KG1 (cell line): ENCODE results near the gene SUMO2.
"Not testable (repeated sequence)": the region's sequence is repeated elsewhere in the genome, so short reads cannot be mapped to it uniquely, and the experiment has no call there.

Experiments used
- DNase-seq: peaks from one replicate; lab custom pipeline; 2025; lab: John Stamatoyannopoulos, UW

SUMO2 gene

GRCh38 chr17:75181608-75182318 is 996 bp downstream of the SUMO2 start:
- peak; percentile 34 for DNase-seq

DNA sequence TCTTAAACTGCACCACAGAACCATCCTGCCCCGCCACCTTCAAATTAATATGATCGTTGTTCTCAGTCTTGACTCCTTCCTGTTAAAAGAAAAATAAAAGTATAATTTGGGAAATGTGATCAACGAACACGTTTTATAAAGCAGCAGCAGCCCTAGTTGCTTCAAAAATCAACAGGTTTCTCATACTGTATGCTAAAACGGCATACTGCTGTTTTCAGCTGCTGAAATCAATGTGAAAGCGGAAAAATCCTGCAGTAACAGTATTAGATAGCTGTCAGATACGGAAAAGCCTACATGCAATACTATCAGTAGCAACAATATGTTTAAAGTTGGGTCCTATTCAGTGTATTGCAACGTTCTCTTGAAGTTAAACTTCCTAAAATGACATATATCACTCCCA is 1.6 kb downstream of the SUMO2 start:
- no peak for DNase-seq

- DNase-seq, result no peak
Observed at GRCh38 chr17:75178453-75178852, 4.3 kb downstream of the SUMO2 start.

DNA sequence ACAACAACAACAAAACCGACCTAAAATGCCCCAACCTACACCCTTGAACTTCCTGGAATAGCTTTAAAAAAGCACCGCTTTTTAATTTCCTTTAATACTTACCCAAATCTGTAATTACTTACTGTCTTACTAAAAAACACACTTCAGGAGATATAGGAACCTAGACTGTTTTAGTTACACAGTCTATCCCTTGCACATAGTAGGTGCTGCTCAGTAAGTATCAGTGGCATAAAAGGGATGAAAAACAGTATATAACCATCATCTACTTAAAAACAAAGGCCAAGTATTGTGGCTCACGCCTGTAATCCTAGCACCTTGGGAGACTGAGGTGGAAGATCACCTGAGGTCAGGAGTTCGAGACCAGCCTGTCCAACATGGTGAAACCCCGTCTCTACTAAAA is 6.1 kb downstream of the SUMO2 start:
- no peak for DNase-seq

GRCh38 chr17:75174996-75175395 is 7.8 kb downstream of the SUMO2 start:
- no peak for DNase-seq

DNA sequence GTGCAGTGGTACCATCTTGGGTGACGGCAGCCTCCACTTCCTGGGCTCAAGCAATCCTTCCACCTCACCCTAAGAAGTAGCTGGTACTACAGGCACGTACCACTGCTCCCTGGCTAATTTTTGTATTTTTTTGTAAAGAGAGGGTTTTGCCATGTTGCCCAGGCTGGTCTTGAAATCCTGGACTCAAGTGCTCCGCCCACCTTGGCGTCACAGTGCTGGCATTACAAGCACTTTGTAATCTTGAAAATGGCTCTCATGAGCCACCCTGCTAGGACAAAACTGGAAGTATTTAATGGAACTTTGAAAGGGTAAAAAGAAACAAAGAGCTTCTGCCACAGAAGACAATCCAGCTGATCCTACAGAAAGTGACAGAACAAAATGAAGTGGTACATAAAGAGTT is 9.2 kb downstream of the SUMO2 start:
- DNase-seq, result no peak

DNA sequence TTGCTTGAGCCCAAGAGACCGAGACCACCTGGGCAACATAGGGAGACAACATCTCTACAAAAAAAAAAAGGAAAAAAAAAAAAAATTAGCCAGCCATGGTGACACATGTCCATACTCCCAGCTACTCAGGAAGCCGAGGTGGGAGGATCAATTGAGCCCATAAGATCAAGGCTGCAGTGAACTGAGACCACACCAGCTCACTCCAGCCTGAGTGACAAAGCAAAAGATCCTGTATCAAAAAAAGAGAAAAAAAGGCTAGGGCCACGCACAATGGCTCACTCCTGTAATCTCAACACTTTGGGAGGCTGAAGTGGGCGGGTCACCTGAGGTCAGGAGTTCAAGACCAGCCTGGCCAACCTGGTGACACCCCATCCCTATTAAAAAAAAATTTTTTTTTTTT is 13.8 kb downstream of the SUMO2 start:
- DNase-seq, result no peak

GRCh38 chr17:75164606-75165005 is 18.2 kb downstream of the SUMO2 start:
- not testable (repeated sequence) for DNase-seq

GRCh38 chr17:75163074-75163473 is 19.7 kb downstream of the SUMO2 start:
- DNase-seq, result no peak

GRCh38 chr17:75160211-75160610 is 22.5 kb downstream of the SUMO2 start:
- no peak for DNase-seq

- DNase-seq, result no peak
Observed at GRCh38 chr17:75159196-75160031, 23.3 kb downstream of the SUMO2 start.

- not testable (repeated sequence) for DNase-seq
Observed at GRCh38 chr17:75158480-75158879, 24.3 kb downstream of the SUMO2 start.

DNA sequence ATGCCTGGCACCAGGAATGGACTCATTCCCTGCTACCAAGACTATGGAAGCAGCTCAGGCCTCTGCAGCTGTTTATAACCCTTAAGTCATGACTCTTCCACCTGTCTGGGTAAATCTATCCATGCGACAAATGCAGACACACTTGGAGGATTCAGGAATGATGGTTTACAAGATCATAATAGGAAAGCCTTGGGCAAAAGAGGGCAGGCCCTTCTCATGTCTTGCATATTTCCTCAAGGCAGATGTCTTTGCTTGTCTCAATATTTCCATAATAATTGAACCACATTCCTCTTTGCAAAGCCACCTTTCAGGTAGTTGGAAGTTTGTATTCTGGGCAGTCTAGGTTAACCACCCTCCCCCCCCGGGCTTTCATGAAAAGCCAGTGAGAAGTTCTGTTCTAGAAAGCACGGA is 27.6 kb downstream of the SUMO2 start:
- no peak for DNase-seq

DNA sequence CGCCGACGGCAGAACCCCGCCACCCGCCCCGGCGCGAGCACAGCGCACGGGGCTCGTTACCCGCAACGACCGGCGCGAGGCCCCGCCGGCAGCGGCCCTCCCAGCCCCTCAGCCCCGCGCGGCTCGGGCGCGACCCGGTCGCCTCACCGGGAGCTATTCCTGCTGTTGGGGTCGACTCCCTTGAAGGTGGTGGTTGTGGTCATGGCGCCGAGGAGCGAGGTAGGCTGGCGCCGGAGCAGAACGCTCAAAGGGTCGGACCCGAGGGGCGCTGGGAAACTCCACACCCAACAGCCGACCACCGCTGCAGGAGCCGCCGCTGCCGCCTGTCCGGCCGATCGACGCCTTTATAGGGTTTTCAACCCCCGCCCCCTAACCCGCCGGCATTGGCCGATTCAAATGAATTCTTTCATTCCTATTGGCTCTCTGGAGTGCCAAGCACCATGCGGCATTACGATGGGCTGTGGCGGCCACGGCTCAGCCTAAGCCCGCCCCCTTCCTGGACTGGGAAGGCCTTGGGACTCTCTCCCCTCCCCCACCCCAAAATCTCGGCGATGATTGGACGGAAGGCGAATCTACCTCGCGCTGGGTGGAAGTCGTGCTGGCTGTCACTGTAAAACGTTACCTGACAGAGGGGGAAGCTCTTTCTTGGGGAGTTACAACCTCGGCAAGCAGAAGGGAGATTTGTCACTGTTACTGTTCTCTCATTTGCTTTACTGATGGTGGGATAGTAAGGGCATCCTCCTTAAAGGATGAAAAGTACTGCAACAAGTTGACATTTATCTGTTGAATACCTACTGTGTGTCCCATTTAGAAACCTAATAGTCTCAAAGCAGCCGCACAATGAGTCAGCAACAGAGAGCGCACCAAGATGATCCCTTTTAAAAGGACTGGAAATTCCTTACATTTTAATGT is 28.3 kb downstream of the SUMO2 start, which contains the start of gene JPT1:
TSS of gene JPT1 (minus strand) at position 318 of the 912 bp plus-strand sequence. CDS start at position 203, 115 bp downstream.
- DNase-seq, result peak; percentile 98

DNA sequence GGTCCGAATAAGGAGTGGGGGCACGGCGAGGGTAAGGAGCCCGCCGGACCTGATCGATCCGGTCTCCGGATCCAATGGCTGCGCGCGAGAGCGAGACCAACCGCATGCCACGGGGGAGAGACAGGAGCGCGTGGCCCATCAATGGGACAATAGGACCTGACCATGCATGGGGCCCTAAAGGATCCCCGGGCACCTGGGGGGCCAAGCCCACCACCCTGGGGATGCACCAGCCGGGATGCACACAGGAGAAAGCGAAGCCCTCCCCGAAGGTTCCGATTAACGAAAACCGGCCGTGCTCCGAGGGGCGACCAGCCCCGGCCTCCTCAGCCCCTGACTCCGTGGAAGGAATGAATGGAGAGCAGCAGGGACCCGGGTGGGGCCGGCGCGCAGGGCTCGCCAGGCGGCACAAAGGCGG is 29.0 kb downstream of the SUMO2 start:
- DNase-seq, result no peak

DNA sequence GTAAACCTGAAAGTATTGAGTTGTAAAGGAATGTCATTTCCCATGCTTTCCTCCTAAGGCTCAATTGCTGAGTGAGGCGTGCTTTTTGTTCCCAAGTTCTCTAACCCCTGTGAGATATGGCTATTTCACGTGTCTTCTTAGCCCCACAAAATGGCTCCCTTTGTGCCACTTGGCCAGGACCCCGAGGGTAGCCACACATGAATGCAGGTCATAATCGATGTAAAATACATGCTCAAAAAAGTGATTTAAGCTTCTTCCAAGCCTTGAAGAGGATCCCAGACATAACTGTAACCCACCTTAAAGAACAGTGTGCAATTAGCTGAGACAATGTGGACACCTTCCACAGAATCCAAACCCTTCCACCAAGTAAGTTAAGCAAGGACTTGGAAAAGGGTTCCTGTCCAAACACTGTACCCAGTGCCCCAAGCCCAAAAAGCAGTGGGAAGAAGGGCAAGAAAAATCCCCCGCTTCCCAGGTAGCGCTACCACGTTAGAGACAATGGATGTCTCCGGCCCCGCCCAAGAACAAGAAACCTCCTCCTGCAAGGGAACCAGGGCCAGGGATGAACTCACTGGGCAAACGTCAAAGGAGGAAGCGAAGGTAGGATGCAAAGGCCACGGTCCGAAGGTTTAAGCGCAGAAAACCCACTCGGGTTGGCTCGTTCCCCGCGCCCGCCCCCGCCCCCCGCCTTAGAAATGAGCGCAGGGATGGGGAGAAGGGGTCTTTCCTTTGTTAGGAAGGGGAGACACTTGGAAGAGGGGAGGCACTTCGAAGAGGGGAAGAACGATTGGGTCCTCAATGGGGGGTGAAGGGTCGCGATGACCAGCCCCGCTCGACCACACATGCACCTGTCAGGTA is 29.6 kb downstream of the SUMO2 start:
- DNase-seq, result peak; percentile 8

GRCh38 chr17:75152523-75152921 is 30.2 kb downstream of the SUMO2 start:
- no peak for DNase-seq

- DNase-seq, result no peak
Observed at GRCh38 chr17:75151930-75152329, 30.8 kb downstream of the SUMO2 start.

DNA sequence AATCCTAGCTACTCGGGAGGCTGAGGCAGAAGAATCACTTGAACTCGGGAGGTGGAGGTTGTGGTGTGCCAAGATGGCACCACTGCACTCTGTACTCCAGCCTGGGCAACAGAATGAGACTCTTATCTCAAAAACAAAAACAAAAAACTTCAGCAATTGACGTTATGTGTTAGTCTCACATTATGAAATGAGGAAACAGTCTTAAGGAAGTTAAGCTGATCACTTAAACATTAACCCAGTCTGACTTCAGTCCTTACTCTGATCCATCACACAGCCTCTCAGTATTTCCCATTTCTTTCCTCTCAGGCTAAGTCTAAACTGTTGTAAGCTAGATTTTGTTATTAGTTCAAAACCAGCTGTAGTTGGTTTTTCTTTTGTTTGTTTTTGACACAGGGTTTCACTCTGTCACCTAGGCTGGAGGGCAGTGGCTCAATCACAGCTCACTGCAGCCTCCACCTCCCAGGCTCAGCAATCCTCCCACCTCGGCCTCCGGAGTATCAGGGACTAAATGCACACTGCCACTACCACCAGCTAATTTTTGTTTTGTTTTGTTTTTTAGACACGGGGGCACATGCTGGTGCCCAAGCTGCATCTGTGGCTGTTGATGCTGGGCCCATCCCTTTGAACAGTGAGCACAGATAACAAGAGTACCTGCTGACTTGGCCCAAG is 34.7 kb downstream of the SUMO2 start:
- no peak for DNase-seq

- DNase-seq, result no peak
Observed at GRCh38 chr17:75146592-75146991, 36.2 kb downstream of the SUMO2 start.
